HG02981 (cell line): ENCODE data around the gene ZNF341.
A peak's percentile ranks its signal among the peaks of the same experiment; 100 is the strongest.
"Not testable (repeated sequence)": the region's sequence is repeated elsewhere in the genome, so short reads cannot be mapped to it uniquely, and the experiment has no call there.

ENCODE experiments used
- ATAC-seq: cut with Tn5 transposase; IDR thresholded peaks from one replicate; pipeline ENCODE4 v1.9.1; 2021; ENCODE audit warnings: mild to moderate bottlenecking, moderate library complexity; ENCODE audit not compliant: unreplicated experiment

The ZNF341 gene

GRCh38 chr20:33731693-33732165, at the start of gene ZNF341:
Gene ZNF341, plus strand, starts transcription at chr20:33731996. Its CDS starts 26 bp downstream, at chr20:33732022.
- ATAC-seq = peak; percentile 75

GRCh38 chr20:33684533-33685327, 47.1 kb upstream of the ZNF341 start:
- no peak for ATAC-seq

- ATAC-seq = peak; percentile 40
Measured at GRCh38 chr20:33685328-33686099, 46.3 kb upstream of the ZNF341 start.

GRCh38 chr20:33686100-33686983, 45.5 kb upstream of the ZNF341 start, which contains the start of gene E2F1:
Gene E2F1, minus strand, starts transcription at chr20:33686385. Its CDS starts 121 bp downstream, at chr20:33686264.
- ATAC-seq = peak; percentile 82

GRCh38 chr20:33686984-33687366, 44.8 kb upstream of the ZNF341 start:
- ATAC-seq = no peak

GRCh38 chr20:33687370-33687915, 44.4 kb upstream of the ZNF341 start:
- no peak for ATAC-seq

GRCh38 chr20:33687993-33688937, 43.5 kb upstream of the ZNF341 start:
- no peak for ATAC-seq

GRCh38 chr20:33688938-33689424, 42.8 kb upstream of the ZNF341 start:
- ATAC-seq = no peak

- no peak for ATAC-seq
Measured at GRCh38 chr20:33689493-33689892, 42.3 kb upstream of the ZNF341 start.

GRCh38 chr20:33689973-33690372, 41.8 kb upstream of the ZNF341 start:
- no peak for ATAC-seq

- no peak for ATAC-seq
Measured at GRCh38 chr20:33693289-33693688, 38.5 kb upstream of the ZNF341 start.

- no peak for ATAC-seq
Measured at GRCh38 chr20:33693741-33694638, 37.8 kb upstream of the ZNF341 start.

GRCh38 chr20:33694639-33695012, 37.2 kb upstream of the ZNF341 start:
- no peak for ATAC-seq

- ATAC-seq = no peak
Measured at GRCh38 chr20:33696448-33696847, 35.3 kb upstream of the ZNF341 start.

GRCh38 chr20:33697129-33697528, 34.7 kb upstream of the ZNF341 start:
- ATAC-seq = no peak

GRCh38 chr20:33698966-33699365, 32.8 kb upstream of the ZNF341 start:
- not testable (repeated sequence) for ATAC-seq

- not testable (repeated sequence) for ATAC-seq
Measured at GRCh38 chr20:33700696-33701441, 30.9 kb upstream of the ZNF341 start.
